T-cell (primary cell): ENCODE results near the gene GMPR. TPM values are rescaled to one million over a fixed set of nuclear protein-coding genes. Genes with fewer than 3 reads are reported as not detected.
"Not testable (repeated sequence)": the region's sequence is repeated elsewhere in the genome, so short reads cannot be mapped to it uniquely, and the experiment has no call there.

ENCODE experiments used
- ATAC-seq, 4 experiments: fragments of 200-7000 bp in 3 of 4; fragments of 150-1000 bp in 1 of 4; cut with Tn5 transposase; replicated peaks in 1 of 4; 1 replicate in 3 of 4; 2 replicates in 1 of 4; pipeline ENCODE4 v1.10.0; 2021; ENCODE audit warnings: moderate library complexity in 3 of 4, mild to moderate bottlenecking in 2 of 4, moderate number of reproducible peaks in 1 of 4
- CTCF ChIA-PET, 2 donors: fragments of 300-600 bp; sonication (Branson Sonifier 250); formaldehyde crosslinking; loops; one replicate each; lab custom pipeline; 2022; ENCODE audit warnings: antibody characterized with exemption in 2 of 2; lab: Charles Lee
- POLR2A ChIA-PET, 2 donors: fragments of 300-600 bp; sonication (Branson Sonifier 250); formaldehyde crosslinking; loops; one replicate each; lab custom pipeline; 2022; ENCODE audit warnings: antibody characterized with exemption in 2 of 2; lab: Charles Lee
- DNase-seq, 35 experiments: peaks; one replicate each; pipeline versions ENCODE4 v3.0.0 to v3.0.0-alpha.2; 2013 to 2023
- H3K27ac ChIP-seq: one replicate; pipeline ENCODE4 v1.5.1; 2013; ENCODE audit warnings: low read length
- H3K27me3 ChIP-seq, 2 experiments: replicated peaks in 1 of 2; 1 replicate in 1 of 2; 2 replicates in 1 of 2; pipeline versions ENCODE4 v1.6.1 to v1.7.0; 2013; ENCODE audit warnings: low read length in 1 of 2, mixed read lengths in 1 of 2; ENCODE audit not compliant: control insufficient read depth in 2 of 2, insufficient read depth in 2 of 2; ENCODE audit errors: extremely low read depth in 1 of 2
- H3K36me3 ChIP-seq, 2 donors: 1 replicate in 1 of 2; 2 replicates in 1 of 2; pipeline versions ENCODE4 v1.6.1 to v1.7.0; 2013; ENCODE audit warnings: low read length in 1 of 2; ENCODE audit not compliant: control insufficient read depth in 2 of 2, insufficient read depth in 1 of 2; ENCODE audit errors: extremely low read depth in 1 of 2
- H3K4me1 ChIP-seq, 2 experiments: 1 replicate in 1 of 2; 2 replicates in 1 of 2; pipeline versions ENCODE4 v1.6.1 to v1.7.0; 2013; ENCODE audit warnings: low read length in 2 of 2, mixed read lengths in 1 of 2; ENCODE audit not compliant: insufficient read depth in 2 of 2, control insufficient read depth in 1 of 2; ENCODE audit errors: extremely low read depth in 1 of 2
- H3K4me3 ChIP-seq, 2 donors: 1 replicate in 1 of 2; 2 replicates in 1 of 2; pipeline versions ENCODE4 v1.5.1 to v1.7.0; 2013; ENCODE audit warnings: mild to moderate bottlenecking in 2 of 2, low read length in 1 of 2, moderate library complexity in 1 of 2; ENCODE audit not compliant: control insufficient read depth in 1 of 2; ENCODE audit errors: extremely low read depth in 1 of 2
- H3K9me3 ChIP-seq: 2 replicates; pipeline ENCODE4 v1.7.0; 2013
- H3K27ac Mint-ChIP-seq, 2 donors: one replicate each; pipeline ENCODE4 v1.8.0; 2020 to 2021; ENCODE audit warnings: mild to moderate bottlenecking in 2 of 2, mixed read lengths in 2 of 2
- H3K27me3 Mint-ChIP-seq, 2 donors: one replicate each; pipeline ENCODE4 v1.8.0; 2021 to 2022; ENCODE audit warnings: mixed read lengths in 2 of 2
- H3K36me3 Mint-ChIP-seq: one replicate; pipeline ENCODE4 v1.8.0; 2021; ENCODE audit warnings: mixed read lengths
- H3K4me1 Mint-ChIP-seq, 3 donors: one replicate each; pipeline ENCODE4 v1.8.0; 2020 to 2022; ENCODE audit warnings: mixed read lengths in 3 of 3, mild to moderate bottlenecking in 1 of 3
- H3K4me3 Mint-ChIP-seq, 3 donors: one replicate each; pipeline ENCODE4 v1.8.0; 2020 to 2022; ENCODE audit warnings: mild to moderate bottlenecking in 3 of 3, mixed read lengths in 3 of 3, moderate library complexity in 3 of 3
- H3K9me3 Mint-ChIP-seq, 3 donors: one replicate each; pipeline ENCODE4 v1.8.0; 2020 to 2022; ENCODE audit warnings: mixed read lengths in 3 of 3
- WGBS: methylation state at CpG from one replicate; pipeline ENCODE4 v1.1.5; 2013; ENCODE audit warnings: missing lambda C conversion rate; ENCODE audit not compliant: insufficient coverage; 5-methylcytosine and 5-hydroxymethylcytosine counted together
- total RNA-seq, 35 experiments: library from RNA in 6 of 35; stranded (reverse) in 6 of 35; fragments of 120-200 nt in 1 of 35; gene quantifications; one replicate each; pipeline versions ENCODE4 v1.2.1 to v1.2.4 and lab custom pipeline; 2013 to 2026

The GMPR gene
- total RNA-seq, 5 donors from 2014 or later (not counting 1 experiment from before 2014, with no cell fraction given), result 0.26 to 1.4 (median 0.68) TPM

DNA sequence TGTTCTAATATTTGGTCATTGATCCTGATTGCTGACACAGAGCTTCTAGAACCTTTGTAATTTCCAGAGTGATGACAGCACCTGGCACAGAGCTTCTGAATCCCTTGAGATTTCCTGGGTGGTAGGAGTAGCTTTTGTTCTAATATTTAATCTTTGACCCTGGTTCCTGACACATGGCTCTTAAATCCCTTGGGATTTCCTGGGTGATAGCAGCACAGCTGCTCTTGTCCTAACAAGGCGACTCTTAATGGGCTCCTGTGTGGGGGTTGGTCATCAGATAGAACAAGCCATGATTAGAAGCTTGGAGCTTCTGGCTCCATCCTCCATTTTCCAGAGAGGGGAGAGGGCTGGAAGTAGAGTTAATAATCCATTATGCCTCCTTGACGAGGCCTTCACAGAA is 18.4 kb downstream of the GMPR start:
- Mint-ChIP-seq H3K9me3 (no peaks in the 10 kb centered on the region), H3K27ac (no peak overlapping the region), H3K4me1 (peaks cover 0 to 4% (median 0%) of the 10 kb centered on the region in 3 donors), H3K4me3 (no peak overlapping the region), H3K36me3 (no peaks in the 10 kb centered on the region), H3K27me3 (peaks cover 0 to 2% of the 10 kb centered on the region in 2 donors)
- H3K36me3 ChIP-seq, result no peaks in the 10 kb centered on the region
- peaks cover 0 to 3% of the 10 kb centered on the region in 2 experiments for H3K27me3 ChIP-seq
- ChIA-PET POLR2A (no interaction called here), CTCF (interaction anchor here in 1 of 2 donors (0.7 kb wide), 1 partner anchor 676 kb away, joined by 4 read pairs; no protein-coding TSS in a partner anchor)
- H3K4me3 ChIP-seq, result no peak overlapping the region
- WGBS, result no CpG with 5 or more reads among the region's 2 CpGs
- H3K9me3 ChIP-seq, result no peaks in the 10 kb centered on the region
- no peak for DNase-seq
- peaks cover 0 to 2% of the 10 kb centered on the region in 2 experiments for H3K4me1 ChIP-seq
- ATAC-seq, result no peak
- no peak overlapping the region for H3K27ac ChIP-seq

DNA sequence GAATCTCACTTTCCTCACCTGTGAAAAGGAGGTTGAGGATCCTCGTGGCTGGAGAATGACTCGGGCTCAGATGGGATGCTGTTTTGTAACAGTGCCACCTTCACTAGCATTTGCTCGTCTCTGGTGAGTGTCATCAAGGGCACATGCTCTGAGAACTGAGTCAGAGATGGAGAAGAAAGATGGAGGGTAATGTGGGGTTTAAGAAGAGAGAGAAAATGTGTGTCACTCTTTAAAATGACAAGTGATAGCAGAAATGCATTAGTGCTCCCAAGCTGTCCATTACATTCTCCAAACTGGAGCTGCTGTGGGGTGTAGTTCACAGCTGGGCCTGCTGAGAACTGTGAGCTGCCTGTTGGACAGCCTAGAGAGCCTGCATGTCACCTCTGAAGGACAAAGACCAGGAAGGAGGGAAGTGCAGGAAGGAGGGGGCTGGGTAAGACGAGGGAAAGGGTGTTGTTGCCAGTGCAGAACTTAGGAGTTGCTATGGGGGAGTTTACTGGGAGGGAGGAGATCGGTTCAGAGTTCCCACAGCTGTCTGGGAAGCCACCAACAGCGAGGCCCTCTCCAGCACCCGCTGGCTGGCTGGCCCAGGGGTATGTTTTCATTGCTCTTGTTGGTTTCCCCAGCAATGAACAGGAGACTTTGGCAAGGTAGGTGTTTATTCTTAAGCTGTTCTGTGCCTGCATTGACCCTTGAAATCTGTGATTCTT is 19.8 kb downstream of the GMPR start:
- ChIA-PET CTCF (no interaction called here), POLR2A (no interaction called here)
- no peak for ATAC-seq
- H3K27me3 Mint-ChIP-seq, result peaks cover 0 to 5% of the 10 kb centered on the region in 2 donors
- H3K27ac ChIP-seq, result no peak overlapping the region
- H3K9me3 ChIP-seq, result no peaks in the 10 kb centered on the region
- H3K36me3 ChIP-seq, result no peaks in the 10 kb centered on the region
- no peaks in the 10 kb centered on the region for H3K4me1 Mint-ChIP-seq
- H3K4me1 ChIP-seq, result no peaks in the 10 kb centered on the region
- no peak for DNase-seq
- no peak overlapping the region for H3K4me3 Mint-ChIP-seq
- H3K27me3 ChIP-seq, result peaks cover 0 to 3% of the 10 kb centered on the region in 2 experiments
- 67% methylated on average over 6 of the region's 7 CpGs for WGBS
- H3K27ac Mint-ChIP-seq, result no peak overlapping the region
- no peak overlapping the region for H3K4me3 ChIP-seq
- no peaks in the 10 kb centered on the region for H3K36me3 Mint-ChIP-seq
- no peaks in the 10 kb centered on the region for H3K9me3 Mint-ChIP-seq

DNA sequence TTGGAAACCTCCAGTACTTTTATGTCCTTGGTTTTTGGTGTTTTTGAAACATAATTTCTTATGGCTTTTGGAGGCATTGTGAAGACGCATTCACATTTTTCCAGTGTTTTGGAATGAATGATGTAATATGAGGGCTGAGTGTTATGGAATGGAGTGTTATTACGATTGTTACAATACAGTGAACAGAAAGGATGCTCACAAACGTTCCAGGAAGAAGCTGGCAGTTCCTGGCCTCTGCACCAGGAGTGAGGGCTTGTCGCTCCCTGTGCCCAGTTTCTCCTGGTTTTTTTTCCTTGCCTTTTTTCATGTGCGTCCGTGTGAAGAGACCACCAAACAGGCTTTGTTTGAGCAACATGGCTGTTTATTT is 20.3 kb downstream of the GMPR start:
- Histone ChIP-seq H3K27me3 (peaks cover 0 to 3% of the 10 kb centered on the region in 2 experiments), H3K36me3 (no peaks in the 10 kb centered on the region), H3K9me3 (no peaks in the 10 kb centered on the region), H3K27ac (no peak overlapping the region), H3K4me3 (no peak overlapping the region), H3K4me1 (no peaks in the 10 kb centered on the region)
- ChIA-PET POLR2A (no interaction called here), CTCF (no interaction called here)
- no peaks in the 10 kb centered on the region for H3K9me3 Mint-ChIP-seq
- no peaks in the 10 kb centered on the region for H3K4me1 Mint-ChIP-seq
- no peak overlapping the region for H3K27ac Mint-ChIP-seq
- DNase-seq (no peak), ATAC-seq (no peak)
- WGBS, result 79% methylated on average over 5 of the region's 6 CpGs
- no peaks in the 10 kb centered on the region for H3K36me3 Mint-ChIP-seq
- H3K27me3 Mint-ChIP-seq, result peaks cover 0 to 9% of the 10 kb centered on the region in 2 donors
- no peak overlapping the region for H3K4me3 Mint-ChIP-seq

DNA sequence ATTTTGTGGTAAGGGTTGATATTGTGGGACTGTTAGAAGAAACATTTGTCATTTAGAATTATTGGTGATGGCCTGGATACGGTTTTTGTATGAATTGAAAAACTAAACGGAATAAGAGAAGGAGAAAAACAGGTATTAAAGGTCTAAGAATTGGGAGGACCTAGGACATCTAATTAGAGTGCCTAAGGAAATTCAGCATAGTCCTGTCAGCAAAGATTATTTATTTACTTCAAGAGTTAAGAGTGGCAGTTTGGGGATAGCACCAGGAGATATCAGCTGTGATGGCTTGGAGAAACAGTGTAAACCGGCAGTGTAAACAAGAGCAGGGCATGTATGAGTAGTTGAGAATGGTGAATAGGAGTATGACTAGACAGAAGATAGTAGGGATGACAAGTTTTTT is 21.2 kb downstream of the GMPR start:
- CTCF ChIA-PET, H3K4me3 Mint-ChIP-seq, H3K9me3 ChIP-seq, H3K4me3 ChIP-seq, H3K27ac Mint-ChIP-seq, H3K4me1 ChIP-seq, H3K27me3 ChIP-seq, DNase-seq, H3K27ac ChIP-seq, H3K36me3 ChIP-seq, ATAC-seq, POLR2A ChIA-PET, H3K36me3 Mint-ChIP-seq, H3K4me1 Mint-ChIP-seq, H3K9me3 Mint-ChIP-seq: not testable (repeated sequence)
- WGBS, result no CpG with 5 or more reads among the region's 3 CpGs
- peaks cover 0 to 17% of the 10 kb centered on the region in 2 donors for H3K27me3 Mint-ChIP-seq

DNA sequence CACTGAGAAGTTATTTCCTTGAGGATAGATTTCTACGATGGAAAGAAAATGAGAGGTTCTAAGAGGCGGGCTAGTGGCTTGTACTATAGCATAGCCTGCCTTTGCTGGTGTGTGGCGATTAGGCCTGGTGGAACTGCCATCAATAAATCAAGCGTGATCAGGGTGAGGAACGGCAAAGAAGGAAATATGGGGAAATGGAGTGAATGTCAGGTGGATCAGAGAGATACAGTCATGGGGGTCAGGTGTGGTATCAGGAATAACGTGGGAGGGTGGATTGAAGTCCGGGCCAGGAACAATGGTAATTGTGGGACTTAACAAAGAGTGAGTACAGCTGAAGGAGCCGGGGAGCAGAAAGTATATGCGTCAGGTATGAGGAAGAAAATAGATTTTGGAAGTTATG is 22.2 kb downstream of the GMPR start:
- ATAC-seq, H3K4me3 ChIP-seq, POLR2A ChIA-PET, H3K9me3 ChIP-seq, CTCF ChIA-PET, H3K4me1 Mint-ChIP-seq, H3K27ac Mint-ChIP-seq, H3K27ac ChIP-seq, H3K4me3 Mint-ChIP-seq, H3K36me3 ChIP-seq, H3K27me3 ChIP-seq, H3K9me3 Mint-ChIP-seq, H3K4me1 ChIP-seq, DNase-seq, H3K36me3 Mint-ChIP-seq: not testable (repeated sequence)
- H3K27me3 Mint-ChIP-seq, result peaks cover 0 to 20% of the 10 kb centered on the region in 2 donors
- 94% methylated on average over 5 of the region's 9 CpGs for WGBS

GRCh38 chr6:16262773-16263172 is 24.4 kb downstream of the GMPR start:
- peaks cover 0 to 20% of the 10 kb centered on the region in 2 donors for H3K27me3 Mint-ChIP-seq
- H3K9me3 ChIP-seq, H3K9me3 Mint-ChIP-seq, H3K4me3 ChIP-seq, CTCF ChIA-PET, H3K4me3 Mint-ChIP-seq, H3K27ac Mint-ChIP-seq, H3K36me3 Mint-ChIP-seq, H3K27ac ChIP-seq, H3K36me3 ChIP-seq, ATAC-seq, H3K27me3 ChIP-seq, H3K4me1 ChIP-seq, DNase-seq, H3K4me1 Mint-ChIP-seq, POLR2A ChIA-PET: not testable (repeated sequence)
- WGBS, result 90% methylated on average over 9 of the region's 12 CpGs
